NCI-H1417 (cell line): ENCODE measurements around the gene USP15.
"Not testable (repeated sequence)": the region's sequence is repeated elsewhere in the genome, so short reads cannot be mapped to it uniquely, and the experiment has no call there.

Source experiments
- DNase-seq, 3 experiments: peaks; one replicate each; lab custom pipeline; 2025; lab: John Stamatoyannopoulos, UW

The USP15 gene

DNA sequence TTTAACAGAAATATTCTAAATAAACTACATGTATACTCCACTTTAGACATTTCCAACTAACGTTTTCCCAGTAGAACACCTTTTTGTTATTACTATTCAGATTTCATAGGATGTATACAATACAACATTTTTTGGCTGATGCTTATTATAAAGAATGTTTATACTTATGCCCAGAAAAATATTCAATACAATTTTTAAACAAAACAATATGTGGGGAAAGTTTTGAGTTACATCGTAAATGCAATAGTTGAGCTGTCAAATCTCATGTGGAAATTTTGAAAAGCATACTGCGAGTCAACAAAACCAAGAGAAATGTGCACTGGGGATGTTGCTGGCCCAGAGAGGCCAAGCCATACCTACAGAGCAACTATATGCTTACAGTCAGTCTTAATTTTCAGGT lies 188.2 kb downstream of the USP15 start:
- no peak for DNase-seq

DNA sequence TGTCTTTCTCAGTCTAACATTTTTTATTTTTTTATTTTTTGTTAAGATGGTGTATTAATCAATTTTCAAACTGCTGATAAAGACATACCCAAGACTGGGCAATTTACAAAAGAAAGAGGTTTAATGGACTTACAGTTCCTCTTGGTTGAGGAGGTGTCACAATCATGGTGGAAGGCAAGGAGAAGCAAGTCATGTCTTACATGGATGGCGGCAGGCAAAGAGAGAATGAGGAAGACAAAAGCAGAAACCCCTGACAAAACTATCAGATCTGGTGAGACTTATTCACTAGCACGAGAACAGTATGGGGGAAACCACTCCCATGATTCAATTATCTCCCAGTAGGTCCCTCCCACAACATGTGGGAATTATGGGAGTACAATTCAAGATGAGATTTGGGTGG lies 195.2 kb downstream of the USP15 start:
- DNase-seq, result not testable (repeated sequence)

DNA sequence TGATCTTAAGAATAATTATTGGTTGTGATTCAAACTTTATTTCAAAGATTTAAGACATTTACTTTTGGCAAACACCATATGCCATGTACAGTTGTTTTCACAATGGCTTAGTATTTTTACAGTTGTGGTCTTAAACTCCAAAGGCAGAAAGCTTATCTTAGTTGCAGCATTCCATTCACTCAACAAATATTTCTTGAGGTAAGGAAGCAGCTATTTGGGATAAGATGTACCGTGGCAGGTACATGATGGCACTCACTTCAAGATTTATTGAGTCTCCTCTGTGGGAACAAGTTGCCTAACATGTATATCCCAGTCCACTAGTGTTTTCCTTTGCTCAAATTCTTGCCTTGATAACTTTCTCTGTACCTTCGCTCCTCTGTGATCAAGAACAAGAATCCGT lies 198.4 kb downstream of the USP15 start:
- no peak for DNase-seq

DNA sequence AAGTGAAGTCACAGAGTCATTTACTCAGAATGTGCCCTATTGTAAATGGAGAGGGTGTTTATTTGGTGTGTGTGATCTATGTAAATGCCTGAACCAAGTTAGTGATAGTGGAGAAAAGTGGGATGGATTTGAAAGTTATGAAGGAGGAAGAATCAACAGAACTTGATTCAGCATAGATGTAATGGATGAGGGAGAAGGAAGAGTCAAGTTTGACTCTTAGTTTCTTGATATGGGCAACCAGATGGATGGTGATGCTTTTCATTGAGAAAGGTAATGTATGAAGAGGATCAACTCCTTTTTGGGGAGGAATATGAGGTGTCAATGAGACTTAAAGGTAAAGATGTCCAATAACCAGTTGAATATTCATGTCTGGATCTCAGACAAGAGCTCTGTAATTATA lies 199.8 kb downstream of the USP15 start:
- DNase-seq, result no peak

DNA sequence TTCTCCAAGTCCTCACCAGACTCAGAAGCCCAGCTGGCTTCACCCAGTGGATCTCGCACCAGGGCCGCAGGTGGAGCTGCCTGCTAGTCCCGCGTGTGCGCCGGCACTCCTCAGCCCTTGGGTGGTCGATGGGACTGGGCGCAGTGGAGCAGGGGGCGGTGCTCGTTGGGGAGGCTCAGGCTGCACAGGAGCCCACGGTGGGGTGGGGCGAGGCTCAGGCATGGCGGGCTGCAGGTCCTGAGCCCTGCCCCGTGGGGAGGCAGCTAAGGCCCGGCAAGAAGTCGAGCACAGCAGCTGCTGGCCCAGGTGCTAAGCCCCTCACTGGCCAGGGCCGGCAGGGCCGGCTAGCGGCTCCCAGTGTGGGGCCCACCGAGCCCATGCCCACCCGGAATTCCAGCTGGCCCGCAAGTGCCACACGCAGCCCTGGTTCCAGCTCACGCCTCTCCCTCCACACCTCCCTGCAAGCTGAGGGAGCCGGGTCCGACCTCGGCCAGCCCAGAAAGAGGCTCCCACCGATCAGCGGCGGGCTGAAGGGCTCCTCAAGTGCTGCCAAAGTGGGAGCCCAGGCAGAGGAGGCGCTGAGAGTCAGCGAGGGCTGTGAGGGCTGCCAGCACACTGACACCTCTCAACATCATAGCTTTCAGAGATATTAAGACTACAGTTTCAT lies 201.1 kb downstream of the USP15 start:
- DNase-seq, result not testable (repeated sequence)

DNA sequence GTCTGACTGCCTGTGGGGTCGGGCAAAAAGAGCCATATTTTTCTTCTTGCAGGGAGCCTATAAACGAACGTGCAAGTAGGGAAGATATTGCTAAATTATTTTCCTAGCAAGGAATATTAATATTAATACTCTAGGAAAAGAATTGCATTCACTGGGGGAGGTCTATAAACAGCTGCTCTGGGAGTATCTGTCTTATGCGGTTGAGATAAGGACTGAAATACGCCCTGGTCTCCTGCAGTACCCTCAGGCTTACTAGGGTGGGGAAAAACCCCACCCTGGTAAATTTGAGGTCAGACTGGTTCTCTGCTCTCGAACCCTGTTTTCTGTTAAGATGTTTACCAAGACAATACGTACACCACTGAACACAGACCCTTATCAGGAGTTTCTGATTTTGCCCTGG lies 203.0 kb downstream of the USP15 start:
- DNase-seq, result not testable (repeated sequence)
